Bronchial epithelial cell (primary cell): ENCODE measurements around the gene OTULIN. TPM values are rescaled to one million over a fixed set of nuclear protein-coding genes. Genes with fewer than 3 reads are reported as not detected.

ENCODE experiments used
- DNase-seq: peaks from one replicate; pipeline ENCODE4 v3.0.0-alpha.2; 2010; ENCODE audit warnings: low read depth
- FAIRE-seq: peaks from 2 replicates; lab custom pipeline; 2011; peaks lifted over from hg19 to GRCh38; lab: Jason Lieb, UNC
- H3K27me3 ChIP-seq: 2 replicates; pipeline ENCODE4 v1.5.1; 2011; ENCODE audit warnings: low read length; ENCODE audit not compliant: control insufficient read depth, insufficient read depth
- H3K36me3 ChIP-seq: 2 replicates; pipeline ENCODE4 v1.5.1; 2011; ENCODE audit warnings: low read length; ENCODE audit not compliant: control insufficient read depth, insufficient read depth
- H3K4me3 ChIP-seq: 2 replicates; pipeline ENCODE4 v1.5.1; 2011; ENCODE audit warnings: mild to moderate bottlenecking, low read depth, low read length, control low read depth
- total RNA-seq: library from RNA; depleted of rRNA; stranded (reverse); fragments of >200 nt; gene quantifications from 2 replicates; pipeline ENCODE4 v1.2.1, GENCODE V29; 2014
- TF ChIP-seq, protein P1 (sequence below): IDR thresholded peaks from 2 replicates; pipeline ENCODE4 v1.5.1; 2011; ENCODE audit warnings: mild to moderate bottlenecking, moderate library complexity, low read length, control low read depth, inconsistent platforms; ENCODE audit not compliant: insufficient read depth, severe bottlenecking

The OTULIN gene
- total RNA-seq, 1 donor from 2014 or later = 36.6 TPM

DNA sequence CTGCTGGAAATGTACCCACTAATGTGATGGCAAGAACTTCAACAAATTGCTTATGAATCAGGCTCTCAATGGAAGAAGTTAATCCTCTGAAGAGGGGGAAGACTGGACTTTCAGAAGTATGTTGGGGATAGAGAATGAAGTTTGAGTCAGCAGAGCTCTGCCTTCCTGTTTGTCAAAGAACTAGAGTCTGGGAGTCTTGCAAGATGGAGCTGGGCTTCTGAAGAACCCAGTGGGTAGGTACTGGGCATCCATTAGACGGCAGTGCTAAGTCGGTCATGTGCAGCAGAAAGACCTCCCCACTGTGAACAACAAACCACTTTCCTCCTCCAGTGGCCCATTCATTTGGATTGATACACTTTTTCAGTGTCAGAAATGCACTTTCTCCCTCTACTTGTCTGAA, 34.6 kb downstream of the OTULIN start:
- peaks cover 7% of the 10 kb centered on the region for H3K36me3 ChIP-seq
- no peaks in the 10 kb centered on the region for H3K27me3 ChIP-seq
- FAIRE-seq = no peak
- DNase-seq = no peak
- TF ChIP-seq, protein P1, sequence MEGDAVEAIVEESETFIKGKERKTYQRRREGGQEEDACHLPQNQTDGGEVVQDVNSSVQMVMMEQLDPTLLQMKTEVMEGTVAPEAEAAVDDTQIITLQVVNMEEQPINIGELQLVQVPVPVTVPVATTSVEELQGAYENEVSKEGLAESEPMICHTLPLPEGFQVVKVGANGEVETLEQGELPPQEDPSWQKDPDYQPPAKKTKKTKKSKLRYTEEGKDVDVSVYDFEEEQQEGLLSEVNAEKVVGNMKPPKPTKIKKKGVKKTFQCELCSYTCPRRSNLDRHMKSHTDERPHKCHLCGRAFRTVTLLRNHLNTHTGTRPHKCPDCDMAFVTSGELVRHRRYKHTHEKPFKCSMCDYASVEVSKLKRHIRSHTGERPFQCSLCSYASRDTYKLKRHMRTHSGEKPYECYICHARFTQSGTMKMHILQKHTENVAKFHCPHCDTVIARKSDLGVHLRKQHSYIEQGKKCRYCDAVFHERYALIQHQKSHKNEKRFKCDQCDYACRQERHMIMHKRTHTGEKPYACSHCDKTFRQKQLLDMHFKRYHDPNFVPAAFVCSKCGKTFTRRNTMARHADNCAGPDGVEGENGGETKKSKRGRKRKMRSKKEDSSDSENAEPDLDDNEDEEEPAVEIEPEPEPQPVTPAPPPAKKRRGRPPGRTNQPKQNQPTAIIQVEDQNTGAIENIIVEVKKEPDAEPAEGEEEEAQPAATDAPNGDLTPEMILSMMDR = no peak
- H3K4me3 ChIP-seq = no peak overlapping the region

DNA sequence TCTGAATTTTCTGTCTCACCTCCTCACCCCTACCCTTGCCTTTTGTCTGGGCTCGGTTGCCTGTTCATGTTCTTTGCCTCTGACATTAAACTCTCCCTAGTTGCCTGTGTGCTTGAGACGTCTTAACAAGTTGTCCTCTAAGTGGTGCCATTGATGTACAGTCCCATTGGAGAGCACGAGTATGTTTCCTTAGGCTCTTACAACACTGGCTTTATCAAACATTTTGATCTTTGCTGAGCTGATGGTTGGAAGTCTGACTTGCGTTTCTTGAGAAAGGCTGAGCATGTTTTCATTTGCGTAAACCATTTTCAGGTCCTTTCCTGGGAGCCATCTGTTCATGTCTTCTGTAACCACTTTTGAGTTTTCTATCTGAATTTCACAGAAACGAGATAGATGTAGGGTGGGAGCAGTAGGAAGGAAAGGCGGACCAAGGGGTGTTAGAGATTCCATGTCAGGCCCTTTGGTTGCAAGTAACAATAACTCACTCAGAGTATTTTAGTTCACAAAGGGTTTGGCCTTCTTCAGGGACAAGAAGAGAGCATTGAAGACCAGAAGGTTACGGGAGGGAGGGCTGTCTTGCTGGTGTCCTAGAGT, 35.4 kb downstream of the OTULIN start:
- H3K36me3 ChIP-seq = peaks cover 6% of the 10 kb centered on the region
- no peaks in the 10 kb centered on the region for H3K27me3 ChIP-seq
- TF ChIP-seq, protein P1 = no peak
- FAIRE-seq (no peak), DNase-seq (no peak)
- H3K4me3 ChIP-seq = no peak overlapping the region

DNA sequence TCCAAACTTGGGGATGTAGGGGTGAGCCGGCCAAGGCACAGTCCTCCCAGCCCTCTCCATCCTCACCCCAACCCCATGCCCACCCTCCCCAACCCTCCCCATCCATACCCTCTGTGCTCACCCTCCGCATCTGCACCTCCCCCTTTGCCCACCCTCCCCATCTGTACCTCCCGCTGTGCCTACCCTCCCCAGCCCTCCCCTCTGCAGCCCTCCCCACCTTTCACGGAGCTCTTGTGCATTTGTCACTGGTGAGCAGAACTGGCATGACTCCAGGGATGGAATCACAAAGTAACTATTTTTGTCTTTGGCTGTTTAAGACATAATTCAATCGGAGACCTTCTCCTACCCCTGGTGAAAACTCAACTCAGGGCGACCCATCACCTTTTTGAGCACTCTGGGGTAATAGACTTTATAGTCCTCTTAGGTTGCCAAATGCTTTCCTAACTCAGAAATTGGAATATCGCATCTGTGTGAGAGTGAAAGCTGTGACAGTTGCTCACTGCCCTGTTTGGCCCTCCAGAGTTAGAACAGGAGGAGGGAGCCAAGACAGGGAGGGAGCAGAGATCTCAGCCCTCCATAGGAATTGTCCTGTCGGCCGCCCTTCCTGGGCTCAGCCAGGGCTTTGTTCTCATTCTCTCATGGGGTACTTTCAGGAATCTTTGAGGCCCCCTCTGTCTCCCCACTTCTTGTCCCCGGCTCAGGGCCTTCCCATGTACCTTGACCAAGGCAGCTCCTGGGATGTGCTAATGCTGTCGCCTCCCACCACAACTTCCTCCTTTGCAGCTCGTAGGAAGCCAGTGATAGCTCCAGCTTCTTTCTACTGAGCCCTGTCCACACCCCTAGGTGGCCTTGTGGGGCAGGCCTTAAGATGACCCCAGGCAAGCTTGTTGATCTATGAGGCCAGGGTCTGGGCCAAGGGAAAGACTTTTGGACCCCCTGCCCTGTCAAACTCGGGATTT, 36.2 kb downstream of the OTULIN start:
- no peak for FAIRE-seq
- TF ChIP-seq, protein P1 = no peak
- H3K36me3 ChIP-seq = peaks cover 8% of the 10 kb centered on the region
- no peak for DNase-seq
- H3K27me3 ChIP-seq = no peaks in the 10 kb centered on the region
- no peak overlapping the region for H3K4me3 ChIP-seq

DNA sequence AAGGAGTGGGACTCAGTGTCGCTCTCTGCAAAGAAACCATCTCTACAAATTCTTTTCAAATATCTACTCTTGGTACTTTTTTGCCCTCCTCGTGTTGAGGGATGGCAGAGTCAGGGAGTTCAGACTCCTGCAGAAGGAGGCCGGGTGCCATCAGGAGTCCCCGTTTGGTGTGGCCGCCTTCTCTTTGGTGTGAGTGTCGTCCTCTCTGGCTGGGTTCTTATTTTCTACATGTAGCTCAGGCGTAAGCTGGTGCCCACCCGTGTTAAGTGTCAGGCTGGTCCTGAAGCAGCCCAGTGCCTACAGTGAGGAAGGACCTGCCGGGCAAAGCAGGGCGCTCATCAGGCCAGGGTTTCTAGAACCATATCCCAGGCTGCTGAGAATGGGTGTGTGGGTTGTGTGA, 37.0 kb downstream of the OTULIN start:
- H3K4me3 ChIP-seq = no peak overlapping the region
- peaks cover 9% of the 10 kb centered on the region for H3K36me3 ChIP-seq
- TF ChIP-seq, protein P1 = no peak
- FAIRE-seq = no peak
- no peaks in the 10 kb centered on the region for H3K27me3 ChIP-seq
- no peak for DNase-seq

DNA sequence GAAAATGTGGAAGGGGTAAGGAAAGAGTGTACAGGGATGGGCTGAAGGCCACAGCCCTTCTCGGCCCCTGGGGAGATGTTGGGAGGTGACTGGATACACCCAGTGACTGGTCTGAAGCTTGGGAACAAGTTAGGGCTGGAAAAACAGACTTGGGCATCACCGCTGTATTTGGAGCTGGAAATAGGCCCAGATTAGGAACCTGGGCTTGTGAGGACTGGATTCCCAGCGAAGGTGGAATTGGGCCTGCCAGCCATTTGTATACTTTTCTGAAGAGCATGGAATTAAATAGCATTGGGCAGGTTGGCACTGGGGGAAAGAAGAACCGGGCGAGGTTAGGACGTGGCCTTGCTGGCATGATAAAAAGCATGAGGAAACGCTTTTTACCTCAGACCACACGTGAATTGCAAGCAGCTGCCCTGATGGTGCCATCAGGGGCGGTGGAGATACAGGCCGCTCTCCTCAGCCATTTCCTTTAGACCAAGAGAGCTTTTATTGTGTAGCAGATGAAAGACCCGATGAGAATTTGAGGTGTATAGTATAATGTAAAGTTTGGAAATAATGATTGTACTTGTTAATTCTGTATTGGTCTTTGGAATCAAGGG, 37.8 kb downstream of the OTULIN start:
- DNase-seq (peak; percentile 93), FAIRE-seq (no peak)
- H3K36me3 ChIP-seq = peaks cover 12% of the 10 kb centered on the region
- H3K27me3 ChIP-seq = no peaks in the 10 kb centered on the region
- no peak overlapping the region for H3K4me3 ChIP-seq
- TF ChIP-seq, protein P1 = no peak
